HL-60 (cell line): ENCODE results near the gene KRTAP1-5.

Experiments used
- CTCF ChIP-seq: IDR thresholded peaks from one replicate; pipeline ENCODE4 v1.5.1; 2011; ENCODE audit warnings: low read length, control low read depth, inconsistent platforms; ENCODE audit not compliant: insufficient read depth
- GABPA ChIP-seq: IDR thresholded peaks from 2 replicates; pipeline ENCODE4 v1.6.1; 2012; ENCODE audit warnings: low read depth
- POLR2AphosphoS5 ChIP-seq: IDR thresholded peaks from 2 replicates; pipeline ENCODE4 v1.6.1; 2012; ENCODE audit warnings: low read depth
- REST ChIP-seq: IDR thresholded peaks from 2 replicates; pipeline ENCODE4 v1.6.1; 2012; ENCODE audit warnings: low read depth; ENCODE audit not compliant: insufficient replicate concordance
- SPI1 ChIP-seq: IDR thresholded peaks from 2 replicates; pipeline ENCODE4 v1.6.1; 2012; ENCODE audit warnings: low read depth, mild to moderate bottlenecking, borderline replicate concordance

GRCh38 chr17:41024697-41025096 is 2.3 kb downstream of the KRTAP1-5 start:
- TF ChIP-seq CTCF (no peak), POLR2AphosphoS5 (no peak), REST (no peak), GABPA (no peak), SPI1 (no peak)
